NT2/D1 (cell line): ENCODE measurements around the gene PTCD3.

ENCODE experiments used
- DNase-seq: peaks from one replicate; pipeline ENCODE4 v3.0.0-alpha.2; 2011; ENCODE audit warnings: low read depth, low spot score
- H3K27me3 ChIP-seq: 2 replicates; pipeline ENCODE4 v1.6.0; 2011; ENCODE audit warnings: mild to moderate bottlenecking; ENCODE audit not compliant: insufficient read length, insufficient read depth
- H3K36me3 ChIP-seq: 2 replicates; pipeline ENCODE4 v1.6.1; 2011; ENCODE audit warnings: mild to moderate bottlenecking, low read length, mixed read lengths; ENCODE audit not compliant: insufficient read depth, insufficient read length
- H3K4me1 ChIP-seq: 2 replicates; pipeline ENCODE4 v1.5.1; 2011; ENCODE audit not compliant: insufficient read depth, insufficient read length
- H3K4me3 ChIP-seq: 2 replicates; pipeline ENCODE4 v1.5.1; 2011; ENCODE audit warnings: low read depth; ENCODE audit not compliant: insufficient read length
- H3K9ac ChIP-seq: 2 replicates; pipeline ENCODE4 v1.6.0; 2011; ENCODE audit warnings: low read depth; ENCODE audit not compliant: insufficient read length
- H3K9me3 ChIP-seq: 2 replicates; pipeline ENCODE4 v1.5.1; 2011; ENCODE audit warnings: mild to moderate bottlenecking, low read length; ENCODE audit not compliant: insufficient read depth
- SUZ12 ChIP-seq: IDR thresholded peaks from 2 replicates; pipeline ENCODE4 v1.6.1; 2011; ENCODE audit not compliant: insufficient read length, insufficient read depth; ENCODE audit errors: extremely low read depth
- YY1 ChIP-seq: IDR thresholded peaks from 2 replicates; pipeline ENCODE4 v1.6.1; 2011; ENCODE audit not compliant: insufficient read length, insufficient read depth
- ZNF274 ChIP-seq: IDR thresholded peaks from 2 replicates; pipeline ENCODE4 v1.6.1; 2011; ENCODE audit warnings: mild to moderate bottlenecking, low read depth, low read length

Gene PTCD3

DNA sequence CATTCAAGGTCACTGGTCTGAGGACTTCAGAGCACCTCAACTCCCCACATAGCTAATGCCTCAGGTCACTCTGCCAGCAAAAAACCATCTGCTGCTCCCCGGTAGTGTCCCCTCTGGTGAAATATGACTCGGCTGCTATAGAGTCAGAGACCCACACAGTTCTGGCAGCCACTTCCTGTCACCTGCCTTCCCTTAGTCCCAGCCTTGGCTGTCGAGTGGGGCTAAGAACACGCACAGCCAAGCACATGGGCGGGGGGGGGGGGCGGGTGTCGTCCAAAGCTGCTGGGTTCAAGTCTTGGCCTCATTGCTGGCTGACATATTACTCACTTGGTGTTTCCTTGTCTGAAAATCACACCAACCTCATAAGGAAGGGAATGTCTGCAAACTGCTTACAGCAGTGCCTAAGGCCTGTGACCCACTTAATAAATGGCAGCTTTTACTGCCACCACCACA lies 37.9 kb upstream of the PTCD3 start:
- H3K4me3 ChIP-seq = no peak overlapping the region
- H3K27me3 ChIP-seq = no peaks in the 10 kb centered on the region
- DNase-seq = no peak
- no peak for TF ChIP-seq YY1
- TF ChIP-seq SUZ12 = no peak
- no peak for TF ChIP-seq ZNF274
- H3K9ac ChIP-seq = no peak overlapping the region
- H3K4me1 ChIP-seq = peaks cover 2% of the 10 kb centered on the region
- peaks cover 11% of the 10 kb centered on the region; the same call in 1 of the 2 replicates for H3K9me3 ChIP-seq
- peaks cover 93% of the 10 kb centered on the region for H3K36me3 ChIP-seq

DNA sequence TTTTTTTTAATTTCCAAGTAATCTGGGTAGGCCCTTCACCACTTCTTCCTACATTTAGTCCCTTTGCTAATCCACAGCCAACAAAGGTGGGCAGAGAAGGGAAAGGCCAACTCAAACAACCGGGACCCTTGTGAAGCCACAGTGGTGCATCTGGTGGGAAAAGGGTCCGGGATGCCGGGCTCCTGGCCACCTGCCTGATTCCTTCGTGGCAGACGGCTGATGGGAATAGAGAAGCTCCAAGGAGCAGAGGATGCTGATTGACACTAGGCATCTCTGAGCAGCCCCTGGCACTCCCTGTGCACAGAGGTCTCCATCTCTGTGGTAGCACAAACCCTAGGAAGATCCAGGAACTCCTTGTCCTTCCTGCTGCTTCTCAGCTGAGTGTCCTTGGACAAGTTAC lies 37.4 kb upstream of the PTCD3 start:
- Histone ChIP-seq H3K9ac (no peak overlapping the region), H3K4me1 (peaks cover 2% of the 10 kb centered on the region), H3K36me3 (peaks cover 94% of the 10 kb centered on the region), H3K4me3 (no peak overlapping the region), H3K27me3 (no peaks in the 10 kb centered on the region), H3K9me3 (peaks cover 6% of the 10 kb centered on the region; the same call in 1 of the 2 replicates)
- no peak for DNase-seq
- no peak for TF ChIP-seq ZNF274
- no peak for TF ChIP-seq SUZ12
- TF ChIP-seq YY1 = no peak

DNA sequence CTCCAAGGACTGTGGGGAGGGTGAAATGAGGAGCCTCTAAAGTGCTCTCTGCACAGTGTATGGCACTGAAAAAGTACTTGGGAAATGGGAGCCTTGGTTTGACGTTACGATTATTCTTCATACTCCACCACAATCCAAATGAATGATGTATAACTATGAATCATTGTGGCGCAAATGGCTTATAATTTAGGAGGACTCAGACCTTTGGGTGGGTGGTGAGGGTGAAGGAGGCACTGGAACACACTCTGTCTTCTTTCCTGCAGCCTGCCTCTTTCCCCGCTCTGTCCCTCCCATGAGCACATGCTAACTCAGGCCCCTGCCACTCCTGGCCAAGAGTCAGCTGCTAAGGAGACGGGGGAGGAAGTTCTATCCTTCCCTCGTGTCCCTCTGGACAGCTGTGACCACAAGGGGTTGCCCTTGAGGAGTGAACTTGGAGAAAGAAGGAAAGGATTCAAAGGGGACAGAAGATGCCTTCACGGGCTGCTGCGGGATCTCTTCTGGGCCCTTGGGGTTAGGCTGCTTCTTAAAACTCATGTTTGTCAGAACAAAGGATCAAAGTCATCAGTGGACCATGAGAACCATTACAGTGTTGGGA lies 36.8 kb upstream of the PTCD3 start:
- Histone ChIP-seq H3K9me3 (peaks cover under 1% of the 10 kb centered on the region; the same call in 1 of the 2 replicates), H3K27me3 (no peaks in the 10 kb centered on the region), H3K4me1 (peaks cover 2% of the 10 kb centered on the region), H3K36me3 (peaks cover 94% of the 10 kb centered on the region), H3K4me3 (no peak overlapping the region), H3K9ac (no peak overlapping the region)
- DNase-seq = no peak
- TF ChIP-seq SUZ12 = no peak
- TF ChIP-seq ZNF274 = no peak
- TF ChIP-seq YY1 = no peak

DNA sequence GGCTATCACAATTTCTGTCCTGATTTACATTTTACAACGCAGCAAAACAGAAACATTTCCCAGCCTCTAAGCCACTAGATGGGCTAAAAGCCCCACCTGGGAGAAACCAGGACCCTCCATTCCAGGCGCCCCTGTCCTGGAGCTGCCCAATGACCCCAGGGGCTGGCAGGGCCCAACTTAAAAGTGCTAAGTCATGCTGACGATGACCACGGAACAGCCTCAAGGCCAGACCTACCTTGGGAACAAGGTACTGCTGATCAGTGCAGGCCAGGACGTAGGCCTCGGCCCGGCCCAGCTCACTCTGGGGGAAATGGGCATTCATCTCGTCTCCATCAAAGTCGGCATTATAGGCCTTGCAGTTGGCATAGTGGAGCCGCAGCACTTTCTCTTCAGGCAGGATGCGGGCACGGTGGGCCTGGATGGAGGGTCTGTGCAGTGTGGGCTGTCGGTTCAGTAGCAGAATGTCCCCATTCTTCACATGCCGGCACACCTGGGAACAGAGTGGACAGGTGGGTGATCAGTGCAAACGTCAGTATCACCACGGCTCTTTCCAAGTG lies 36.2 kb upstream of the PTCD3 start:
- no peak for TF ChIP-seq YY1
- no peak for TF ChIP-seq SUZ12
- no peak for TF ChIP-seq ZNF274
- no peak for DNase-seq
- no peaks in the 10 kb centered on the region for H3K9me3 ChIP-seq
- no peak overlapping the region for H3K4me3 ChIP-seq
- peaks cover 2% of the 10 kb centered on the region for H3K4me1 ChIP-seq
- no peak overlapping the region for H3K9ac ChIP-seq
- peaks cover 94% of the 10 kb centered on the region for H3K36me3 ChIP-seq
- no peaks in the 10 kb centered on the region for H3K27me3 ChIP-seq

DNA sequence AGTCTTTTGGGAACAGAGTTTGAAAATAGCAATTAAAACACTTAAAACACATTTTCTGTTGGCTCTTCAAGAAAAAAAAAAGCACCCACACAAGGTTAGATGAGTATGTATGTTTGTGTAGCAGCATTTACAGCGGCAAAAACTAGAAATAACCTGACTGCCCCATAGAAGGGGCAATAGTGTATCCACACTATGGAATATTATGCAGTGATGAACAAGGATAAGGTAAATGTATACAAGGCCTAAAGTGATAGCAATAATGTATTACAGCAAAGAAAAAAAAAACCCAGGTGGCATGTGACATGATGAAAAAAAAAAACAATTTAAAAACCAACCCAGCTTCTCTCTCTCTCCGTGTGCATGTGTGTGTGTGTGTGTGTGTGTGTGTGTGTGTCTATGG lies 35.2 kb upstream of the PTCD3 start:
- H3K4me3 ChIP-seq = no peak overlapping the region
- H3K9ac ChIP-seq = no peak overlapping the region
- no peaks in the 10 kb centered on the region for H3K9me3 ChIP-seq
- TF ChIP-seq YY1 = no peak
- TF ChIP-seq ZNF274 = no peak
- no peak for TF ChIP-seq SUZ12
- peaks cover 2% of the 10 kb centered on the region for H3K4me1 ChIP-seq
- peaks cover 91% of the 10 kb centered on the region for H3K36me3 ChIP-seq
- H3K27me3 ChIP-seq = no peaks in the 10 kb centered on the region
- no peak for DNase-seq

DNA sequence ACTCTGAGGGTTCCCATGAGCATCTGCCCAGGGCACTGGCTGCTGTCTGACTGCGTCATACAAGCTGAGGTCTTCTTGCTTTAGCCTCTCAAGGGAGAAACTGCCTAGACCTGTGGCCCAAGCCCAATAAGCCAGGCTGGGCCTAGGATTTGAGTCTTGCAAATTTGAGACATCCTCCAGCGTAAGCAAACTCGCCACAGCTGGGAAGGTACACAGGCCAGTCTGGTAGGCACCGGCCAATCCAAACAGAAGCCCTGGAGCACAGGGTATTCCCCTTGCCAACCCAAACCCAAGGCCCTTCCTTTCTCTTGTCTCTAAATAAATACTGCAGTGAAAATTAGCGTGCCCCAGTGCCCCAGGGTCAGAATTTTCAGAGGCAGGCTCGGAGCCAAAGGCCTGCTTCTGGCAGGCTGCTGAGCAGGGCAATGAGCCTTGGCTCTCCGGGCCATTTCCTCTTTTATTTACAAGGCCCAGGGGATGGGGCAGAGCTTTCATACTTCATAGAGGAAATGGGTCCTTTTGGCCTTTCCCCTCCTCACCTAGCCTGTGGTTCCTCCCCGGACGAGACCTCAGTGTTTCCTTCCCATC lies 33.7 kb upstream of the PTCD3 start:
- Histone ChIP-seq H3K27me3 (no peaks in the 10 kb centered on the region), H3K9ac (no peak overlapping the region), H3K36me3 (peaks cover 93% of the 10 kb centered on the region), H3K4me1 (peaks cover 2% of the 10 kb centered on the region), H3K9me3 (no peaks in the 10 kb centered on the region), H3K4me3 (no peak overlapping the region)
- no peak for DNase-seq
- TF ChIP-seq ZNF274 = no peak
- no peak for TF ChIP-seq SUZ12
- no peak for TF ChIP-seq YY1

DNA sequence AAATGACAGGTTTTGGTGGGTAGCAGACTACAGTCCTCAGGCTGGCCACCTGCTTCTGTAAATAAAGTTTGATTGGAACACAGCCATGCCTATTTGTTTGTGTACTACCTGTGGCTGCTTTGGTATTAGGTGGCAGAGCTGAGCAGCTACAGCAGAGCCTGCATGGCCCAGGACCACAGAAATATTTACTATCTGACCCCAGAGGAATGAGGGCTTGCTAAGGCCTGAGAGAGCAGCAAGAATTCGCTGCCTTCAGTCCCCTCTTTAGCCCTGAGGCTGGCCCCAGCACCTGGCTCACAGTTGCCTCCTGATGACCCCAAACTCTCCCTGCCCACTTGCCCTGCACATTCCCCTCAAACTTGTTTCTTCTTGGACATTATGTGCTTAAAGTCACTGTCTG lies 32.8 kb upstream of the PTCD3 start:
- Histone ChIP-seq H3K9ac (no peak overlapping the region), H3K4me1 (peaks cover 2% of the 10 kb centered on the region), H3K27me3 (no peaks in the 10 kb centered on the region), H3K4me3 (no peak overlapping the region), H3K36me3 (peaks cover 94% of the 10 kb centered on the region), H3K9me3 (no peaks in the 10 kb centered on the region)
- no peak for TF ChIP-seq SUZ12
- no peak for TF ChIP-seq ZNF274
- no peak for TF ChIP-seq YY1
- no peak for DNase-seq
